HL-60 (cell line): ENCODE results near the gene ZPR1.

Experiments used
- CTCF ChIP-seq: IDR thresholded peaks from one replicate; pipeline ENCODE4 v1.5.1; 2011; ENCODE audit warnings: low read length, control low read depth, inconsistent platforms; ENCODE audit not compliant: insufficient read depth
- POLR2AphosphoS5 ChIP-seq: IDR thresholded peaks from 2 replicates; pipeline ENCODE4 v1.6.1; 2012; ENCODE audit warnings: low read depth

DNA sequence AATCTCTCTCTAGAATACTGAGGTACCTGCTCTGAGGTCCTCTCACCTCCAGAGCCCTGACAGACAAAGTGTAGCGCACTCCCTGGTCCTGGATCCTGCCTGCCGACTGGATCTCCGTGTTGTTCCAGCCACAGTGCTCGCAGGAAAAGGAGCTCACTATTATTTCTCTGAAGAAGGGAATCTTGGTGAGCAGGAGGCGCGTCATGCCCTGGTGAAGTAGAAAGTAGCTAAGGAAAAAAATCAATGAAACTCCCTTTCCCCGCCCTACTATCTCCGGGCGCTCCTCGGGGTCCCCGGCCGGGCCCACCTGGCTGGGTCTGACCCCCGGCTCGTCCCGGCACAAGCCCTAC is 412 bp downstream of the ZPR1 start:
- no peak for TF ChIP-seq CTCF
- no peak for TF ChIP-seq POLR2AphosphoS5
